Natural killer cell (primary cell): Measurements from ENCODE around the gene GRM7. TPM values are rescaled to one million over a fixed set of nuclear protein-coding genes. Genes with fewer than 3 reads are reported as not detected.

Experiments used
- ATAC-seq, 3 donors: fragments of 150-1000 bp in 2 of 3; fragments of 200-7000 bp in 1 of 3; cut with Tn5 transposase; 1 replicate in 1 of 3; 2 replicates in 2 of 3; pipeline ENCODE4 v1.10.0; 2021; ENCODE audit warnings: mild to moderate bottlenecking in 2 of 3, moderate library complexity in 2 of 3
- DNase-seq, 2 donors: peaks; one replicate each; pipeline versions ENCODE4 v3.0.0 to v3.0.0-alpha.2; 2013 to 2021; ENCODE audit warnings: mixed read lengths in 1 of 2
- H3K27ac ChIP-seq: one replicate; pipeline ENCODE4 v1.5.1; 2013; ENCODE audit warnings: mild to moderate bottlenecking, low read length
- H3K27me3 ChIP-seq: one replicate; pipeline ENCODE4 v1.6.1; 2013; ENCODE audit warnings: low read length; ENCODE audit not compliant: control insufficient read depth, insufficient read depth
- H3K36me3 ChIP-seq: one replicate; pipeline ENCODE4 v1.6.1; 2013; ENCODE audit warnings: low read length; ENCODE audit not compliant: control insufficient read depth, insufficient read depth
- H3K4me1 ChIP-seq: one replicate; pipeline ENCODE4 v1.6.1; 2013; ENCODE audit warnings: low read length; ENCODE audit not compliant: control insufficient read depth, insufficient read depth
- H3K4me3 ChIP-seq: one replicate; pipeline ENCODE4 v1.5.1; 2013; ENCODE audit warnings: low read length
- H3K9me3 ChIP-seq: one replicate; pipeline ENCODE4 v1.6.1; 2013; ENCODE audit warnings: low read length; ENCODE audit not compliant: control insufficient read depth, insufficient read depth
- H3K27ac Mint-ChIP-seq, 2 donors: one replicate each; pipeline ENCODE4 v1.8.0; 2022; ENCODE audit warnings: mild to moderate bottlenecking in 2 of 2, mixed read lengths in 2 of 2, moderate library complexity in 1 of 2
- H3K27me3 Mint-ChIP-seq, 2 donors: one replicate each; pipeline ENCODE4 v1.8.0; 2022; ENCODE audit warnings: low read depth in 2 of 2, mixed read lengths in 2 of 2
- H3K36me3 Mint-ChIP-seq: one replicate; pipeline ENCODE4 v1.8.0; 2022; ENCODE audit warnings: mixed read lengths
- H3K4me1 Mint-ChIP-seq, 2 donors: one replicate each; pipeline ENCODE4 v1.8.0; 2022; ENCODE audit warnings: mixed read lengths in 2 of 2
- H3K4me3 Mint-ChIP-seq: one replicate; pipeline ENCODE4 v1.8.0; 2022; ENCODE audit warnings: mild to moderate bottlenecking, moderate library complexity, mixed read lengths
- H3K9me3 Mint-ChIP-seq, 2 donors: one replicate each; pipeline ENCODE4 v1.8.0; 2022; ENCODE audit warnings: mixed read lengths in 2 of 2
- WGBS: methylation state at CpG from one replicate; pipeline ENCODE4 v1.1.7; 2013; ENCODE audit warnings: missing lambda C conversion rate; ENCODE audit not compliant: insufficient coverage; 5-methylcytosine and 5-hydroxymethylcytosine counted together
- intact Hi-C: fragments of 100-400 bp; cut with micrococcal nuclease; formaldehyde crosslinking; loops from one replicate; pipeline ENCODE4 v1.14.2; 2022
- total RNA-seq, 4 donors: library from RNA; stranded (reverse); fragments of 120-200 nt in 1 of 4; gene quantifications; one replicate each; pipeline versions ENCODE4 v1.2.3 to v1.2.4, GENCODE V29; 2013 to 2022
- TF ChIP-seq, protein P1 (sequence below): fragments of 200-600 bp; IDR thresholded peaks from one replicate; pipeline ENCODE4 v1.8.0; 2022; ENCODE audit warnings: antibody characterized with exemption

Gene GRM7
- total RNA-seq, 3 donors from 2014 or later (not counting 1 experiment from before 2014, with no cell fraction given), result not detected

- 84% methylated on average over 4 of the region's 4 CpGs for WGBS
- Mint-ChIP-seq H3K4me3 (no peak overlapping the region), H3K9me3 (peaks cover 4 to 9% of the 10 kb centered on the region in 2 donors), H3K4me1 (no peaks in the 10 kb centered on the region), H3K36me3 (no peaks in the 10 kb centered on the region), H3K27me3 (no peaks in the 10 kb centered on the region), H3K27ac (no peak overlapping the region)
- Histone ChIP-seq H3K9me3 (no peaks in the 10 kb centered on the region), H3K36me3 (no peaks in the 10 kb centered on the region), H3K27ac (no peak overlapping the region), H3K4me1 (no peaks in the 10 kb centered on the region), H3K27me3 (no peaks in the 10 kb centered on the region), H3K4me3 (no peak overlapping the region)
- DNase-seq, result no peak
- ATAC-seq, result no peak
- intact Hi-C loops, result no loop called here
- TF ChIP-seq, protein P1, sequence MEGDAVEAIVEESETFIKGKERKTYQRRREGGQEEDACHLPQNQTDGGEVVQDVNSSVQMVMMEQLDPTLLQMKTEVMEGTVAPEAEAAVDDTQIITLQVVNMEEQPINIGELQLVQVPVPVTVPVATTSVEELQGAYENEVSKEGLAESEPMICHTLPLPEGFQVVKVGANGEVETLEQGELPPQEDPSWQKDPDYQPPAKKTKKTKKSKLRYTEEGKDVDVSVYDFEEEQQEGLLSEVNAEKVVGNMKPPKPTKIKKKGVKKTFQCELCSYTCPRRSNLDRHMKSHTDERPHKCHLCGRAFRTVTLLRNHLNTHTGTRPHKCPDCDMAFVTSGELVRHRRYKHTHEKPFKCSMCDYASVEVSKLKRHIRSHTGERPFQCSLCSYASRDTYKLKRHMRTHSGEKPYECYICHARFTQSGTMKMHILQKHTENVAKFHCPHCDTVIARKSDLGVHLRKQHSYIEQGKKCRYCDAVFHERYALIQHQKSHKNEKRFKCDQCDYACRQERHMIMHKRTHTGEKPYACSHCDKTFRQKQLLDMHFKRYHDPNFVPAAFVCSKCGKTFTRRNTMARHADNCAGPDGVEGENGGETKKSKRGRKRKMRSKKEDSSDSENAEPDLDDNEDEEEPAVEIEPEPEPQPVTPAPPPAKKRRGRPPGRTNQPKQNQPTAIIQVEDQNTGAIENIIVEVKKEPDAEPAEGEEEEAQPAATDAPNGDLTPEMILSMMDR, result no peak
These were observed 177.5 kb downstream of the GRM7 start for GRCh38 chr3:7038394-7038793.

DNA sequence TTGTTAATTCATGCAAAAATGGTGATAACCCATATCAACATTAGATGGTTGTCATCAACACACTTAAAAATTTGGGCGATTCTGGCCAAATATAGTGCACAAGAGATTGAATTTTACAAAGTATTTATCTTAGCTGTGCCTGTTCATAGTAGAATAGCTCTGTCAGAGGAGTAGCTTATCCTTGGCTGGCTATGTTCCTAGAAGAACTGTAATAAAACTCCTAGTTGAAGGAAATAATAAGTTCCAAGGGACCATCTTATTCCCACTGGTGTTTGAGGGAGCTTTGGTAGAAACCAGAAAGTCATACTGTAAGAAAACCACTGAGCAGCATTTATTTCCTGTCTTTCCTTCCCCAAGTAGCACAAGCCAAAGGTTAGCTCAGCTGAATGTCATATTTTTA lies 201.8 kb downstream of the GRM7 start:
- DNase-seq, result no peak
- Histone ChIP-seq H3K4me1 (no peaks in the 10 kb centered on the region), H3K36me3 (no peaks in the 10 kb centered on the region), H3K4me3 (no peak overlapping the region), H3K9me3 (no peaks in the 10 kb centered on the region), H3K27me3 (no peaks in the 10 kb centered on the region), H3K27ac (no peak overlapping the region)
- WGBS, result 60% methylated on average over 1 of the region's 1 CpG
- TF ChIP-seq, protein P1, result no peak
- intact Hi-C loops, result no loop called here
- Mint-ChIP-seq H3K9me3 (peaks cover 8 to 10% of the 10 kb centered on the region in 2 donors), H3K4me1 (no peaks in the 10 kb centered on the region), H3K36me3 (no peaks in the 10 kb centered on the region), H3K27ac (no peak overlapping the region), H3K27me3 (no peaks in the 10 kb centered on the region), H3K4me3 (no peak overlapping the region)
- ATAC-seq, result no peak

- no peak overlapping the region for H3K4me3 ChIP-seq
- DNase-seq, result no peak
- Mint-ChIP-seq H3K27me3 (no peaks in the 10 kb centered on the region), H3K36me3 (no peaks in the 10 kb centered on the region), H3K4me1 (no peaks in the 10 kb centered on the region), H3K9me3 (peaks cover 4 to 9% of the 10 kb centered on the region in 2 donors), H3K4me3 (no peak overlapping the region), H3K27ac (no peak overlapping the region)
- TF ChIP-seq, protein P1, result no peak
- no peaks in the 10 kb centered on the region for H3K36me3 ChIP-seq
- H3K27me3 ChIP-seq, result no peaks in the 10 kb centered on the region
- H3K27ac ChIP-seq, result no peak overlapping the region
- 88% methylated on average over 5 of the region's 6 CpGs for WGBS
- H3K9me3 ChIP-seq, result no peaks in the 10 kb centered on the region
- no peaks in the 10 kb centered on the region for H3K4me1 ChIP-seq
- no peak for ATAC-seq
- intact Hi-C loops, result no loop called here
These were observed 209.5 kb downstream of the GRM7 start for GRCh38 chr3:7070461-7070860.

- no peak overlapping the region for H3K4me3 Mint-ChIP-seq
These were observed 213.3 kb downstream of the GRM7 start for GRCh38 chr3:7074217-7074616.

More at GRCh38 chr3:7074217-7074616, 213.3 kb downstream of the GRM7 start:
- DNase-seq, result no peak
- TF ChIP-seq, protein P1, result no peak
- Histone ChIP-seq H3K4me3 (no peak overlapping the region), H3K36me3 (no peaks in the 10 kb centered on the region), H3K4me1 (no peaks in the 10 kb centered on the region), H3K27me3 (no peaks in the 10 kb centered on the region), H3K27ac (no peak overlapping the region), H3K9me3 (no peaks in the 10 kb centered on the region)
- H3K27me3 Mint-ChIP-seq, result no peaks in the 10 kb centered on the region
- peaks cover 2% of the 10 kb centered on the region in 2 donors for H3K9me3 Mint-ChIP-seq
- no peaks in the 10 kb centered on the region for H3K36me3 Mint-ChIP-seq
- no peaks in the 10 kb centered on the region for H3K4me1 Mint-ChIP-seq
- intact Hi-C loops, result no loop called here
- WGBS, result 78% methylated on average over 2 of the region's 3 CpGs
- H3K27ac Mint-ChIP-seq, result no peak overlapping the region
- ATAC-seq, result no peak
